BE2C (cell line): ENCODE data around the gene CAPN12.

ENCODE experiments used
- DNase-seq: peaks from one replicate; pipeline ENCODE4 v3.0.0-alpha.2; 2020
- H3K27me3 ChIP-seq: fragments of 250-450 bp; sonication (Bioruptor Pico); 2 replicates; pipeline ENCODE4 v1.5.1; 2020; ENCODE audit warnings: mild to moderate bottlenecking
- H3K36me3 ChIP-seq: fragments of 250-450 bp; sonication (Bioruptor Pico); 2 replicates; pipeline ENCODE4 v1.5.1; 2020; ENCODE audit warnings: mild to moderate bottlenecking
- H3K4me1 ChIP-seq: fragments of 250-450 bp; sonication (Bioruptor Pico); 2 replicates; pipeline ENCODE4 v1.5.1; 2020
- H3K4me3 ChIP-seq: 2 replicates; pipeline ENCODE4 v1.5.1; 2011; ENCODE audit warnings: low read depth, low read length
- H3K9me3 ChIP-seq: fragments of 250-450 bp; sonication (Bioruptor Pico); 2 replicates; pipeline ENCODE4 v1.5.1; 2020
- TF ChIP-seq, protein P1 (sequence below): IDR thresholded peaks from 2 replicates; pipeline ENCODE4 v1.5.1; 2012; ENCODE audit warnings: mild to moderate bottlenecking, low read depth, low read length

Gene CAPN12

DNA sequence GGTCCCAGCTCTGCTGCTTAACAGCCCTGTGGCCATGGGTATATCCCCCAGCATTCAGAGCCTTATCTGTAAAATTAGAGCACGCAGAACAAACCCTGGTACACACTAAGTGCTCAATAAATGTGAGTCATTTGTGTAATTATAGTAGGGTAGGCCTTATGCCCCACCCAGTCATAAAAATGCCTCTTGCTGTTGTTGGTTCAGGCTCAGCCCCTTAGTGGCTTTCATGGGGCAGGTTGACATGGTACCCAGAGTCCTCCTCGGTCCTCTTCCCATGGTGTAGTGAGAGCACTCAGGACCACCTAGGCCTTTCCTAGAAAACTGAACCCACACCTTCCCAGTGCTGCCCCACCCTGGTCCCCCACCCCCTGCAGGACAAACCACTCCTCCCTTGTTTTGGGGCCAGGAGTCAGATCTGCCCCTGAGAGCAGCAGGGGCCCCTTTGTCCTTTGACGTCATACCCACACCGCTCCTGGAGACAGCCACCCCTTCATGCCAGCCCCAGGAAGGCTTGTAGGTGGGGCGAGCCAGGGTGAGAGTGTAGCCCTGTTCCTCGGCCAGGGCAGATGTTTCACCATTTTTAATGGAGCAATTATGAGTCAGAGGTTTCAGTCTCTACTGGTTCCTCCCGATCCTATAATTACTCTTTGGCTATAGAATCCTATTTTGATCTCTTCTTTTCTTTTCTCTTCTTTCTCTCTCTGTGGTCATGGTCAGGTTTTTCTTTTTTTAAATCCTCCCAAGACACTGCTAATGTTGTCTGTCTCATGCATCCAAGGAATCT is 60.0 kb downstream of the CAPN12 start:
- TF ChIP-seq, protein P1, sequence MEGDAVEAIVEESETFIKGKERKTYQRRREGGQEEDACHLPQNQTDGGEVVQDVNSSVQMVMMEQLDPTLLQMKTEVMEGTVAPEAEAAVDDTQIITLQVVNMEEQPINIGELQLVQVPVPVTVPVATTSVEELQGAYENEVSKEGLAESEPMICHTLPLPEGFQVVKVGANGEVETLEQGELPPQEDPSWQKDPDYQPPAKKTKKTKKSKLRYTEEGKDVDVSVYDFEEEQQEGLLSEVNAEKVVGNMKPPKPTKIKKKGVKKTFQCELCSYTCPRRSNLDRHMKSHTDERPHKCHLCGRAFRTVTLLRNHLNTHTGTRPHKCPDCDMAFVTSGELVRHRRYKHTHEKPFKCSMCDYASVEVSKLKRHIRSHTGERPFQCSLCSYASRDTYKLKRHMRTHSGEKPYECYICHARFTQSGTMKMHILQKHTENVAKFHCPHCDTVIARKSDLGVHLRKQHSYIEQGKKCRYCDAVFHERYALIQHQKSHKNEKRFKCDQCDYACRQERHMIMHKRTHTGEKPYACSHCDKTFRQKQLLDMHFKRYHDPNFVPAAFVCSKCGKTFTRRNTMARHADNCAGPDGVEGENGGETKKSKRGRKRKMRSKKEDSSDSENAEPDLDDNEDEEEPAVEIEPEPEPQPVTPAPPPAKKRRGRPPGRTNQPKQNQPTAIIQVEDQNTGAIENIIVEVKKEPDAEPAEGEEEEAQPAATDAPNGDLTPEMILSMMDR, result no peak
- no peaks in the 10 kb centered on the region; the same call in 1 of the 2 replicates for H3K9me3 ChIP-seq
- no peak overlapping the region for H3K4me3 ChIP-seq
- no peak for DNase-seq
- peaks cover 5% of the 10 kb centered on the region; the same call in 1 of the 2 replicates for H3K36me3 ChIP-seq
- H3K27me3 ChIP-seq, result no peaks in the 10 kb centered on the region
- H3K4me1 ChIP-seq, result peaks cover 7% of the 10 kb centered on the region

DNA sequence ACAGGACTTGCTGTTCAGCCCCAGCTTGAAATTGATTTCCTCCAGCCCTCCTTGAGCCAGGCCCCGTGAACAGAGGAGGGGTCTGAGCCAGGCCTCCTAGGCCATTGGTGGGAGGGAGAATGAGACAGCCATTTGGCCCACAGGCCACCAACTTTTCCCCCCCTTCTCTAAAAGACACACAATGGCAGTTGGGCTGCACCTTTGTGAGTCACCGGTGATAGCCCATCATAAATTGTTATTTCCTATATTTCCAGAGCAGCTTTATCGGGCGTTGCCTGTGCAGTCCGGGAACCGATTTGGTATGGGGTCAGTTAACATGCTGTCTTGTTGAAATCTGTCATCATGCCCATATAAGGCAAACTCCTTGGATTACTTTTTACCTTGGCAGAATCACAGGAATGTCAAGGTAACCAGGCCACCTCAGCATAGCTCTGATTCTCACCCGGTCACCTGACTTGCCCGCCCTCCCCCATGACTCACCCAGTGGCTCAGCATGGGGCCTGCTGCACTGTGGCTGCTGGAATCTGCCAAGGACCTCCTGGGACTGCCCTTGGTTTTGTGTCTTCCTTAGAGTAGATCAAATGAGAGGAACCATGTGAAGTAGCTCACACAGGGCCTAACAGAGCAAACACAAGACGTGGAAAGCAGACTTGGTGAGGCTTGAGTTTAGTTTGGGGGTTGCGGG is 60.7 kb downstream of the CAPN12 start:
- Histone ChIP-seq H3K9me3 (no peaks in the 10 kb centered on the region; the same call in 1 of the 2 replicates), H3K4me3 (no peak overlapping the region), H3K27me3 (no peaks in the 10 kb centered on the region), H3K4me1 (peaks cover 7% of the 10 kb centered on the region), H3K36me3 (peaks cover 5% of the 10 kb centered on the region; the same call in 1 of the 2 replicates)
- TF ChIP-seq, protein P1, result no peak
- peak; percentile 46 for DNase-seq

DNA sequence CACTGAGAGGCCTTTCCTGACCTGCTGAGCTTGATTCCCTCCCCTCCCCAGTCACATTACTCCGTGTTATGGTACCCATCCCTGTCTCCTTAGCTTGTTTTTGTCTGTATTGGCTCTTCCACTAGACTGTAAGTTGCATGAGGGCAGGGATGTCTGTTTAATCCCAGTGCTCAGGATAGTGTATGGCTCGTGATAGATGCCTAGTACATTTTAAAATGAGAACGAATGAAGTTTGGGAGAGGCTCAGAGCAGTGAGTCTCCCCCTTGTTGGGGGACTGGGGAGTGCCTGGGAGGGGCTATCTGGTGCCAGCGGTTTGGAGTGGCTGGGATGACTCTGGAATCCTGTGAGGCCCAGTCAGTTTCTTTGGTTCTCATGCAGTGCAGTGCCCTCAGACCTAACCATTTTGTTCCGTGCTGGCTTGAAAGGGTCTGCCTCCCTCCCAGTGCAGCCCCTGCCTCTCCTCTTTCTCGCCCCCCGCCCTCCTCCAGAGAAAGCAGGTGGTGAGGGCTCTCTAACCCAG is 61.3 kb downstream of the CAPN12 start:
- DNase-seq, result no peak
- TF ChIP-seq, protein P1, result no peak
- Histone ChIP-seq H3K9me3 (no peaks in the 10 kb centered on the region; the same call in 1 of the 2 replicates), H3K27me3 (no peaks in the 10 kb centered on the region), H3K36me3 (peaks cover 5% of the 10 kb centered on the region; the same call in 1 of the 2 replicates), H3K4me1 (peaks cover 7% of the 10 kb centered on the region), H3K4me3 (no peak overlapping the region)

DNA sequence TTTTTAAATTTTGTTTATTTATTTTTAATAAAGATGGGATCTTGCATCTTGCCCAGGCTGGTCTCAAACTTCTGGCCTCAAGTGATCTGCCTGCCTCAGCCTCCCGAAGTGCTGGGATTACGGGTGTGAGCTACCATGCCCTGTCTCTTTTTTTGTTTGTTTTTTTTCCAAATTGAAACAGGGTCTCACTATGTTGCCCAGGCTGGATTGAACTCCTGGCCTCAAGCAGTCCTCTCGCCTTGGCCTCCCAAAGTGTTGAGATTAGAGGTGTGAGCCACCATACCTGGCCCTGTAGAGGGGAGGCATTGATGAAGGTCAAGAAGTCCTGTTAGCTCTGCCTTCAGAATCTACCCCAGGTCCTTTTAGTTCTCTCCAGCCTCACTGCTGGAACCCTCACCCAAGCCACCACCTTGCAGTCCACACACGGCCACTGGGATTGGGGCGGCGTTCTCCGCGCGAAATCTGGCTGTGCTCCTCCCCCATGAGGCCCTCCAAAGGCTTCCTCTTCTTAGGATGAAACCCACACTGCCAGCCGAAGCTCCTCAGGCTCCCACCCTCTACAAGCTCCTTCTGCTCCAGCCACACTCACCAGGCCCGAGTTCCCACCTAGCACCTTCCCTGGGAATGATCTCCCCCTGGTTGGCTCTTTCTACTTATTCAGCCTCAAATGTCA is 61.9 kb downstream of the CAPN12 start:
- H3K4me3 ChIP-seq, result no peak overlapping the region
- no peak for DNase-seq
- no peaks in the 10 kb centered on the region; the same call in 1 of the 2 replicates for H3K9me3 ChIP-seq
- H3K4me1 ChIP-seq, result peaks cover 7% of the 10 kb centered on the region
- no peaks in the 10 kb centered on the region for H3K27me3 ChIP-seq
- TF ChIP-seq, protein P1, result no peak
- H3K36me3 ChIP-seq, result peaks cover 5% of the 10 kb centered on the region; the same call in 1 of the 2 replicates
